Endothelial cell of umbilical vein (primary cell): ENCODE measurements around the gene NFKBIE. TPM values are rescaled to one million over a fixed set of nuclear protein-coding genes. Genes with fewer than 3 reads are reported as not detected.

Experiments used
- BruUV-seq: library from RNA; stranded (reverse); fragments of 400-500 nt; replicated peaks from 2 replicates; lab custom pipeline; 2021; lab: Mats Ljungman, UMichigan
- CTCF ChIA-PET: fragments of 300-600, 350-600 bp; sonication (Branson Sonifier 250); formaldehyde crosslinking; loops from one replicate; lab custom pipeline; 2021; ENCODE audit warnings: antibody characterized with exemption, inconsistent platforms; lab: Charles Lee
- POLR2A ChIA-PET: fragments of 300-600, 350-600 bp; sonication (Branson Sonifier 250); formaldehyde crosslinking; loops from one replicate; lab custom pipeline; 2021; ENCODE audit warnings: antibody characterized with exemption, inconsistent platforms; lab: Charles Lee
- DNase-seq: peaks from one replicate; pipeline ENCODE4 v3.0.0-alpha.2; 2011; ENCODE audit warnings: low read depth, low spot score
- FAIRE-seq: peaks from 2 replicates; lab custom pipeline; 2011; peaks lifted over from hg19 to GRCh38; lab: Jason Lieb, UNC
- H2AFZ ChIP-seq: 2 replicates; pipeline ENCODE4 v1.6.0; 2012; ENCODE audit warnings: low read depth, low read length, control low read depth, inconsistent platforms
- H3K27ac ChIP-seq: 2 replicates; pipeline ENCODE4 v1.5.1; 2011; ENCODE audit warnings: low read depth, mild to moderate bottlenecking, control low read depth, low read length, moderate library complexity; ENCODE audit not compliant: insufficient read depth
- H3K27me3 ChIP-seq, 2 experiments: 2 replicates each; pipeline versions ENCODE4 v1.6.0 to v1.6.1; 2011; ENCODE audit warnings: low read length in 2 of 2, mixed read lengths in 1 of 2; ENCODE audit not compliant: control insufficient read depth in 2 of 2, insufficient read depth in 2 of 2
- H3K36me3 ChIP-seq, 2 experiments: 2 replicates in 1 of 2; 3 replicates in 1 of 2; pipeline ENCODE4 v1.5.1; 2011; ENCODE audit warnings: low read length in 2 of 2, mild to moderate bottlenecking in 1 of 2, moderate library complexity in 1 of 2; ENCODE audit not compliant: control insufficient read depth in 2 of 2, insufficient read depth in 2 of 2; ENCODE audit errors: extremely low read depth in 1 of 2
- H3K4me1 ChIP-seq: 3 replicates; pipeline ENCODE4 v1.5.1; 2011; ENCODE audit warnings: mild to moderate bottlenecking, low read length; ENCODE audit not compliant: control insufficient read depth, insufficient read depth; ENCODE audit errors: extremely low read depth
- H3K4me2 ChIP-seq: 2 replicates; pipeline ENCODE4 v1.6.1; 2011; ENCODE audit warnings: low read length, control low read depth, mixed read lengths; ENCODE audit not compliant: insufficient read depth
- H3K4me3 ChIP-seq, 3 experiments: fragments of 200-600 bp in 1 of 3; sonication (generic), shearing (Covaris generic) in 1 of 3; replicated peaks in 1 of 3; 2 replicates each; pipeline ENCODE4 v1.5.1; 2011 to 2016; ENCODE audit warnings: control low read depth in 3 of 3, low read length in 3 of 3, mild to moderate bottlenecking in 2 of 3, inconsistent platforms in 1 of 3, low read depth in 1 of 3, moderate library complexity in 1 of 3; ENCODE audit not compliant: insufficient read depth in 1 of 3
- H3K79me2 ChIP-seq: 2 replicates; pipeline ENCODE4 v1.6.0; 2012; ENCODE audit warnings: low read length, inconsistent platforms; ENCODE audit not compliant: control insufficient read depth, insufficient read depth
- H3K9ac ChIP-seq: replicated peaks from 2 replicates; pipeline ENCODE3; 2011; ENCODE audit warnings: low read length, control low read depth; ENCODE audit not compliant: insufficient read depth; ENCODE audit errors: extremely low read depth
- H3K9me1 ChIP-seq: replicated peaks from 3 replicates; pipeline ENCODE4 v1.6.0; 2011; ENCODE audit warnings: mild to moderate bottlenecking, low read length; ENCODE audit not compliant: control insufficient read depth, insufficient read depth; ENCODE audit errors: extremely low read depth
- H3K9me3 ChIP-seq: replicated peaks from 2 replicates; pipeline ENCODE4 v1.5.1; 2012; ENCODE audit warnings: low read length, inconsistent platforms; ENCODE audit not compliant: control insufficient read depth, insufficient read depth
- H4K20me1 ChIP-seq: replicated peaks from 2 replicates; pipeline ENCODE3; 2011; ENCODE audit warnings: mild to moderate bottlenecking, low read length; ENCODE audit not compliant: control insufficient read depth, insufficient read depth; ENCODE audit errors: extremely low read depth
- EZH2 ChIP-seq: IDR thresholded peaks from 2 replicates; pipeline ENCODE4 v1.6.1; 2012; ENCODE audit warnings: borderline replicate concordance, low read depth, mild to moderate bottlenecking, moderate library complexity, low read length, inconsistent platforms; ENCODE audit not compliant: severe bottlenecking
- FOS ChIP-seq: IDR thresholded peaks from 2 replicates; pipeline ENCODE4 v1.6.1; 2011; ENCODE audit warnings: mild to moderate bottlenecking, low read length, moderate library complexity, borderline replicate concordance; ENCODE audit not compliant: insufficient read depth
- GATA2 ChIP-seq: IDR thresholded peaks from 2 replicates; pipeline ENCODE4 v1.7.0; 2011; ENCODE audit warnings: low read depth, mild to moderate bottlenecking, moderate library complexity, mixed read lengths, low read length; ENCODE audit not compliant: insufficient read length, insufficient read depth
- JUN ChIP-seq: IDR thresholded peaks from 2 replicates; pipeline ENCODE4 v1.6.1; 2011; ENCODE audit warnings: borderline replicate concordance, low read depth; ENCODE audit not compliant: insufficient read length, insufficient read depth
- MYC ChIP-seq: IDR thresholded peaks from one replicate; pipeline ENCODE4 v1.6.1; 2011; ENCODE audit warnings: mild to moderate bottlenecking, low read depth, low read length
- POLR2A ChIP-seq: IDR thresholded peaks from 2 replicates; pipeline ENCODE4 v1.6.1; 2012; ENCODE audit warnings: low read depth, mild to moderate bottlenecking, control low read depth, low read length
- POLR2AphosphoS5 ChIP-seq: IDR thresholded peaks from 2 replicates; pipeline ENCODE4 v1.6.1; 2012; ENCODE audit warnings: low read depth, mild to moderate bottlenecking, control low read depth, low read length, moderate library complexity; ENCODE audit not compliant: insufficient read depth
- dilution Hi-C: fragments of 300-500 bp; cut with MboI; formaldehyde crosslinking; loops from one replicate; pipeline ENCODE4 v1.15.0; 2019; ENCODE audit warnings: low sequenced_read_pairs; ENCODE audit not compliant: extremely low pct_ligation_motif_present
- intact Hi-C: fragments of 100-400 bp; cut with micrococcal nuclease; formaldehyde crosslinking; loops from one replicate; pipeline ENCODE4 v1.10.0; 2022
- polyA plus RNA-seq, 4 experiments: library from polyadenylated mRNA; depleted of rRNA in 3 of 4; stranded (reverse) in 3 of 4; unstranded in 1 of 4; fragments of >200 nt; gene quantifications; 2 replicates each; pipeline versions ENCODE4 v1.2.1 to v1.2.3, GENCODE V29; 2011 to 2012; ENCODE audit warnings: missing spikeins in 1 of 4
- total RNA-seq: library from RNA; stranded (reverse); gene quantifications from 2 replicates; pipeline ENCODE4 v1.2.3, GENCODE V29; 2021
- TF ChIP-seq, protein P1 (sequence below), 2 donors: IDR thresholded peaks; 1 replicate in 1 of 2; 2 replicates in 1 of 2; pipeline ENCODE4 v1.5.1; 2011; ENCODE audit warnings: low read length in 2 of 2, mild to moderate bottlenecking in 2 of 2, moderate library complexity in 2 of 2, control low read depth in 1 of 2, inconsistent platforms in 1 of 2, low read depth in 1 of 2; ENCODE audit not compliant: insufficient read depth in 1 of 2; ENCODE audit errors: extremely low read depth in 1 of 2
- TF ChIP-seq, protein P2 (sequence below): IDR thresholded peaks from 2 replicates; pipeline ENCODE4 v1.6.1; 2011; ENCODE audit not compliant: insufficient read depth, insufficient read length

Gene NFKBIE
- total and polyA plus RNA-seq, 2 donors (not counting 3 experiments of a cell fraction or from before 2014, with no cell fraction given): 19.0 to 22.6 TPM

DNA sequence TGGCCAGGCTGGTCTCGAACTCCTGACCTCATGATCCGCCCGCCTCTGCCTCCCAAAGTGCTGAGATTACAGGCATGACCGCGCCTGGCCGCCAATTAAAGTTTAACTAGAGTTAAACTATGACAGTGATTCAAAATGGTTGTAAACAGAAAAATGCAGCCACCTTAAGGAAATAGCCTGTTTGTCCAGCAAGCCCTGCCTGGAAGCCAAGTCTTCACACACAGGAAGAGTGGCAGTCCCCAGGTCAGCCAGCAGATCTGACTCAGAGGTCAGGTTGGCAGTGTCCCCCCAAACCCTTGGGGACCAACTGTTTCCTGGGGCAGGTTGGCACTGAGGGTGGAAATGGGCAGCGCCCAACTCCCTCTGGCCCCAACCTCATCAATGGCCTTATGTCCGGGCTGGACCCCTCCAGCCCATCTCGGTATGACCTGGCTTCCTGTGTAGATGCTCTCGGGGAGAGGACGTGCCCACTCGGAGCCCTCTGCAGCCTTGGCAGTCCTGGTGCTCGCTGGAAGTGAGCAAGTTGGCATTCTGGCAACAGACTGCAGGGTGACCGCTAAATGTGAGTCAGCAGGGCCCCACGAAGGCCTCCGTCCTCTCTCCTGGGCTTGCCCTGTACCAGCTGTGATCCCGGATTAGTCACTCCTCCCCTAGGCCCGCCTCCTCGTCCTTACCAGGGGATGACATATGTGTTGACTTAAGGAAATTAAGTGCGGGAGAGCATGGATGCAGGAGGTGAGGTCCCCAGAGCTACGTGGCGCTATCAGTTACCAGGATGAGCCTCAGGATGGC, 28.1 kb downstream of the NFKBIE start:
- Histone ChIP-seq H3K36me3 (peaks cover 12 to 20% of the 10 kb centered on the region in 2 experiments), H3K4me2 (peak overlapping the region; percentile 14), H3K79me2 (no peaks in the 10 kb centered on the region), H3K27me3 (no peaks in the 10 kb centered on the region), H3K4me3 (peak overlapping the region in 1 of 3 experiments; percentile 35), H4K20me1 (no peaks in the 10 kb centered on the region), H2AFZ (no peak overlapping the region), H3K9ac (peak overlapping the region; percentile 64), H3K9me3 (no peaks in the 10 kb centered on the region), H3K4me1 (peaks cover 41% of the 10 kb centered on the region), H3K9me1 (no peaks in the 10 kb centered on the region), H3K27ac (peak overlapping the region; percentile 70)
- dilution Hi-C loops (loop anchor here (10.0 kb wide), 1 partner anchor 132 kb away; no protein-coding TSS in a partner anchor), intact Hi-C loops (loop anchor here (1.0 kb wide), 3 partner anchors 28 to 133 kb away; partner anchors contain the start of gene NFKBIE)
- DNase-seq (peak; percentile 98), FAIRE-seq (peak; percentile 94)
- CTCF ChIA-PET: interaction anchor here (0.6 to 7.2 kb wide), 18 partner anchors 9 to 142 kb away, joined by 3 to 148 read pairs (median 4); partner anchors contain the start of genes HSP90AB1, SLC29A1 and SLC35B2
- TSS peak; percentile 50 for BruUV-seq
- no peak for TF ChIP-seq EZH2
- TF ChIP-seq, protein P1, sequence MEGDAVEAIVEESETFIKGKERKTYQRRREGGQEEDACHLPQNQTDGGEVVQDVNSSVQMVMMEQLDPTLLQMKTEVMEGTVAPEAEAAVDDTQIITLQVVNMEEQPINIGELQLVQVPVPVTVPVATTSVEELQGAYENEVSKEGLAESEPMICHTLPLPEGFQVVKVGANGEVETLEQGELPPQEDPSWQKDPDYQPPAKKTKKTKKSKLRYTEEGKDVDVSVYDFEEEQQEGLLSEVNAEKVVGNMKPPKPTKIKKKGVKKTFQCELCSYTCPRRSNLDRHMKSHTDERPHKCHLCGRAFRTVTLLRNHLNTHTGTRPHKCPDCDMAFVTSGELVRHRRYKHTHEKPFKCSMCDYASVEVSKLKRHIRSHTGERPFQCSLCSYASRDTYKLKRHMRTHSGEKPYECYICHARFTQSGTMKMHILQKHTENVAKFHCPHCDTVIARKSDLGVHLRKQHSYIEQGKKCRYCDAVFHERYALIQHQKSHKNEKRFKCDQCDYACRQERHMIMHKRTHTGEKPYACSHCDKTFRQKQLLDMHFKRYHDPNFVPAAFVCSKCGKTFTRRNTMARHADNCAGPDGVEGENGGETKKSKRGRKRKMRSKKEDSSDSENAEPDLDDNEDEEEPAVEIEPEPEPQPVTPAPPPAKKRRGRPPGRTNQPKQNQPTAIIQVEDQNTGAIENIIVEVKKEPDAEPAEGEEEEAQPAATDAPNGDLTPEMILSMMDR (IDR thresholded peaks at IDR 0.05; ENCODE audit: extremely low read depth in 1 of 2, insufficient read depth in 1 of 2, low read depth in 1 of 2, low read length in 2 of 2): no peak
- TF ChIP-seq, protein P2, sequence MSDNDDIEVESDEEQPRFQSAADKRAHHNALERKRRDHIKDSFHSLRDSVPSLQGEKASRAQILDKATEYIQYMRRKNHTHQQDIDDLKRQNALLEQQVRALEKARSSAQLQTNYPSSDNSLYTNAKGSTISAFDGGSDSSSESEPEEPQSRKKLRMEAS: no peak
- peak; percentile 88 for TF ChIP-seq FOS
- TF ChIP-seq GATA2: no peak
- peak; percentile 36 for TF ChIP-seq MYC
- peak; percentile 84 for TF ChIP-seq JUN
- no peak for TF ChIP-seq POLR2A
- TF ChIP-seq POLR2AphosphoS5: peak; percentile 61
- POLR2A ChIA-PET: interaction anchor here (1.0 to 1.3 kb wide), 3 partner anchors 10 to 64 kb away, joined by 4 to 6 read pairs (median 4); partner anchors contain the start of gene HSP90AB1
